ENCODE data around the gene MYL12A. TPM values are rescaled to one million over a fixed set of nuclear protein-coding genes. Genes with fewer than 3 reads are reported as not detected.

MYL12A gene
- polyA plus RNA-seq, 3 donors, result 469 to 1,360 (median 1,139) TPM

GRCh38 chr18:3221496-3221895 lies 26.1 kb upstream of the MYL12A start:
- H3K27ac Mint-ChIP-seq, result no peak overlapping the region
- no peaks in the 10 kb centered on the region for H3K36me3 Mint-ChIP-seq
- no peaks in the 10 kb centered on the region for H3K4me1 ChIP-seq (ENCODE audit: control insufficient read depth in 1 of 2, insufficient read depth in 2 of 2, low read length in 2 of 2)
- no peaks in the 10 kb centered on the region for H3K27me3 ChIP-seq (ENCODE audit: control insufficient read depth in 2 of 2, insufficient read depth in 2 of 2, low read length in 2 of 2)
- no peak for DNase-seq
- H3K27ac ChIP-seq (ENCODE audit: low read depth in 1 of 2, low read length in 2 of 2), result no peak overlapping the region
- H2AFZ ChIP-seq (ENCODE audit: insufficient read depth, low read depth, low read length, poor library complexity, severe bottlenecking), result no peak overlapping the region
- 100% methylated on average over 3 of the region's 6 CpGs for WGBS (ENCODE audit: insufficient coverage)
- H3K9me3 ChIP-seq (replicated peaks in 1 of 2; ENCODE audit: control insufficient read depth in 1 of 2, insufficient read depth in 1 of 2, low read length in 2 of 2), result no peaks in the 10 kb centered on the region
- H3K4me3 Mint-ChIP-seq, result no peak overlapping the region
- H3K9ac ChIP-seq (ENCODE audit: insufficient read depth, low read length, poor library complexity, severe bottlenecking), result no peak overlapping the region
- no peaks in the 10 kb centered on the region for H4K20me1 ChIP-seq (ENCODE audit: insufficient read depth, low read length)
- intact Hi-C loops (cut with micrococcal nuclease), result no loop called here
- H3K4me3 ChIP-seq (replicated peaks in 1 of 3; ENCODE audit: low read depth in 2 of 3, low read length in 3 of 3), result no peak overlapping the region
- no peak overlapping the region for H3K4me2 ChIP-seq (replicated peaks; ENCODE audit: extremely low read depth, low read length, poor library complexity, severe bottlenecking)
- H3K9me3 Mint-ChIP-seq, result peaks cover 0 to 3% (median 0%) of the 10 kb centered on the region in 7 donors
- TF ChIP-seq CTCF (IDR thresholded peaks at IDR 0.05), result no peak
- H3K79me2 ChIP-seq (ENCODE audit: insufficient read depth, low read length), result no peaks in the 10 kb centered on the region
- H3K27me3 Mint-ChIP-seq (ENCODE audit: low read depth in 3 of 3), result no peaks in the 10 kb centered on the region
- no peaks in the 10 kb centered on the region for H3K4me1 Mint-ChIP-seq
- no peaks in the 10 kb centered on the region for H3K36me3 ChIP-seq (replicated peaks in 1 of 2; ENCODE audit: control insufficient read depth in 1 of 2, insufficient read depth in 2 of 2, low read length in 2 of 2)

- H3K36me3 ChIP-seq (replicated peaks in 1 of 2; ENCODE audit: control insufficient read depth in 1 of 2, insufficient read depth in 2 of 2, low read length in 2 of 2), result no peaks in the 10 kb centered on the region
- intact Hi-C loops (cut with micrococcal nuclease), result no loop called here
- no peak overlapping the region for H2AFZ ChIP-seq (ENCODE audit: insufficient read depth, low read depth, low read length, poor library complexity, severe bottlenecking)
- H3K4me3 ChIP-seq (replicated peaks in 1 of 3; ENCODE audit: low read depth in 2 of 3, low read length in 3 of 3), result no peak overlapping the region
- H4K20me1 ChIP-seq (ENCODE audit: insufficient read depth, low read length), result no peaks in the 10 kb centered on the region
- WGBS (ENCODE audit: insufficient coverage), result no CpG with 5 or more reads among the region's 1 CpG
- no peaks in the 10 kb centered on the region for H3K9me3 ChIP-seq (replicated peaks in 1 of 2; ENCODE audit: control insufficient read depth in 1 of 2, insufficient read depth in 1 of 2, low read length in 2 of 2)
- no peak overlapping the region for H3K9ac ChIP-seq (ENCODE audit: insufficient read depth, low read length, poor library complexity, severe bottlenecking)
- H3K36me3 Mint-ChIP-seq, result no peaks in the 10 kb centered on the region
- DNase-seq, result no peak
- no peak for TF ChIP-seq CTCF (IDR thresholded peaks at IDR 0.05)
- H3K79me2 ChIP-seq (ENCODE audit: insufficient read depth, low read length), result no peaks in the 10 kb centered on the region
- no peaks in the 10 kb centered on the region for H3K4me1 Mint-ChIP-seq
- peaks cover 0 to 3% (median 2%) of the 10 kb centered on the region in 3 donors for H3K27me3 Mint-ChIP-seq (ENCODE audit: low read depth in 3 of 3)
- H3K4me2 ChIP-seq (replicated peaks; ENCODE audit: extremely low read depth, low read length, poor library complexity, severe bottlenecking), result no peak overlapping the region
- no peak overlapping the region for H3K4me3 Mint-ChIP-seq
- no peaks in the 10 kb centered on the region for H3K4me1 ChIP-seq (ENCODE audit: control insufficient read depth in 1 of 2, insufficient read depth in 2 of 2, low read length in 2 of 2)
- H3K9me3 Mint-ChIP-seq, result peaks cover 0 to 2% (median 0%) of the 10 kb centered on the region in 7 donors
- no peak overlapping the region for H3K27ac Mint-ChIP-seq
- no peaks in the 10 kb centered on the region for H3K27me3 ChIP-seq (ENCODE audit: control insufficient read depth in 2 of 2, insufficient read depth in 2 of 2, low read length in 2 of 2)
- H3K27ac ChIP-seq (ENCODE audit: low read depth in 1 of 2, low read length in 2 of 2), result no peak overlapping the region
Observed at GRCh38 chr18:3223356-3223755, 24.2 kb upstream of the MYL12A start.

Measured in CD14-positive monocyte (primary cell).